Upper lobe of left lung (tissue), 6 donors: ENCODE results near the gene NUP160. TPM values are rescaled to one million over a fixed set of nuclear protein-coding genes. Genes with fewer than 3 reads are reported as not detected.
"Not testable (repeated sequence)": the region's sequence is repeated elsewhere in the genome, so short reads cannot be mapped to it uniquely, and the experiment has no call there.

Experiments used
- ATAC-seq, 2 donors: fragments of 200-7000 bp; cut with Tn5 transposase; one replicate each; pipeline ENCODE4 v1.9.1; 2022; ENCODE audit warnings: mild to moderate bottlenecking in 2 of 2, moderate library complexity in 2 of 2; ENCODE audit not compliant: low FRiP score in 2 of 2
- DNase-seq, 2 donors: peaks; one replicate each; pipeline ENCODE4 v3.0.0-alpha.2; 2019 to 2020
- H3K27ac ChIP-seq, 4 donors: fragments of 200-600 bp; sonication (generic); one replicate each; pipeline ENCODE4 v1.5.1; 2016 to 2019
- H3K27me3 ChIP-seq, 4 donors: fragments of 200-600 bp; sonication (generic); one replicate each; pipeline ENCODE4 v1.5.1; 2017 to 2019
- H3K36me3 ChIP-seq, 4 donors: fragments of 200-600 bp; sonication (generic); one replicate each; pipeline ENCODE4 v1.5.1; 2016 to 2019
- H3K4me1 ChIP-seq, 4 donors: fragments of 200-600 bp; sonication (generic); one replicate each; pipeline ENCODE4 v1.5.1; 2018 to 2019
- H3K4me3 ChIP-seq, 4 donors: fragments of 200-600 bp; sonication (generic); one replicate each; pipeline ENCODE4 v1.5.1; 2017 to 2019; ENCODE audit warnings: mild to moderate bottlenecking in 2 of 4, moderate library complexity in 1 of 4
- H3K9me3 ChIP-seq, 4 donors: fragments of 200-600 bp; sonication (generic); one replicate each; pipeline ENCODE4 v1.5.1; 2018 to 2019
- CTCF ChIP-seq, 6 experiments: fragments of 450-650 bp in 4 of 6; fragments of 200-600 bp in 2 of 6; sonication (generic) in 2 of 6; IDR thresholded peaks; one replicate each; pipeline ENCODE4 v1.5.1; 2016 to 2019; ENCODE audit warnings: antibody characterized with exemption in 6 of 6
- EP300 ChIP-seq, 4 donors: sonication (generic); formaldehyde crosslinking; IDR thresholded peaks; one replicate each; pipeline ENCODE4 v1.5.1; 2017; ENCODE audit warnings: antibody characterized with exemption in 4 of 4, control low read depth in 2 of 4
- POLR2A ChIP-seq, 4 donors: fragments of 450-650 bp; IDR thresholded peaks; one replicate each; pipeline ENCODE4 v1.5.1; 2016 to 2017; ENCODE audit warnings: antibody characterized with exemption in 4 of 4, mild to moderate bottlenecking in 2 of 4
- POLR2AphosphoS5 ChIP-seq, 2 donors: sonication (generic); formaldehyde crosslinking; IDR thresholded peaks; one replicate each; pipeline ENCODE4 v1.5.1; 2017; ENCODE audit warnings: antibody characterized with exemption in 2 of 2
- WGBS, 2 donors: methylation state at CpG; one replicate each; pipeline ENCODE4 v1.1.5; 2017 to 2018; 5-methylcytosine and 5-hydroxymethylcytosine counted together
- total RNA-seq, 6 donors: library from RNA; depleted of rRNA in 4 of 6; stranded (reverse); fragments of >200 nt in 4 of 6; gene quantifications; one replicate each; pipeline versions ENCODE4 v1.1.0 to v1.2.1, GENCODE V29; 2016 to 2021
- donor health status: DM: no; HTN: no; CAD: no; lungs with moderate emphysema.
- donor health status: DM: no; HTN: yes; CAD: no; lungs with severe emphysema.

NUP160 gene
- total RNA-seq, 6 donors from 2014 or later, result 21.5 to 46.3 (median 37.8) TPM

GRCh38 chr11:47768101-47768612, 80.0 kb downstream of the NUP160 start:
- Histone ChIP-seq H3K9me3 (no peaks in the 10 kb centered on the region), H3K27ac (peak overlapping the region; percentile 98 to 99 (median 99)), H3K27me3 (no peaks in the 10 kb centered on the region), H3K36me3 (peaks cover 0 to 21% (median 9%) of the 10 kb centered on the region in 4 donors), H3K4me3 (peak overlapping the region; percentile 30 to 93 (median 74)), H3K4me1 (peaks cover 18 to 29% (median 23%) of the 10 kb centered on the region in 4 donors)
- 1 to 3% methylated on average over 12 of the region's 12 CpGs for WGBS, 2 donors
- TF ChIP-seq POLR2A (IDR thresholded peaks at IDR 0.05), result peak in 3 of 4 donors; percentile 77 to 93 (median 87)
- peak; percentile 95 to 96 for TF ChIP-seq POLR2AphosphoS5 (IDR thresholded peaks at IDR 0.05)
- TF ChIP-seq CTCF (IDR thresholded peaks at IDR 0.05), result no peak
- peak in 2 of 4 donors; percentile 4 to 92 for TF ChIP-seq EP300 (IDR thresholded peaks at IDR 0.05)
- DNase-seq (peak in 1 of 2 donors; percentile 87), ATAC-seq (peak; percentile 63 to 89)

GRCh38 chr11:47766509-47767227, 81.5 kb downstream of the NUP160 start:
- H3K4me1 ChIP-seq, result peaks cover 18 to 29% (median 23%) of the 10 kb centered on the region in 4 donors
- peak overlapping the region; percentile 98 to 99 (median 99) for H3K27ac ChIP-seq
- peak; percentile 77 to 91 for DNase-seq
- peaks cover 12 to 36% (median 21%) of the 10 kb centered on the region in 4 donors for H3K36me3 ChIP-seq
- peak overlapping the region; percentile 73 to 93 (median 84) for H3K4me3 ChIP-seq
- TF ChIP-seq CTCF (IDR thresholded peaks at IDR 0.05) (peak in 1 of 6 experiments; percentile 28), POLR2AphosphoS5 (IDR thresholded peaks at IDR 0.05) (no peak)
- peak; percentile 54 to 73 for ATAC-seq
- 0% methylated on average over 10 to 13 of the region's 65 CpGs for WGBS, 2 donors
- H3K9me3 ChIP-seq, result no peaks in the 10 kb centered on the region
- H3K27me3 ChIP-seq, result no peaks in the 10 kb centered on the region

GRCh38 chr11:47765086-47765485, 83.1 kb downstream of the NUP160 start:
- DNase-seq, result no peak
- Histone ChIP-seq H3K36me3 (peaks cover 17 to 52% (median 31%) of the 10 kb centered on the region in 4 donors), H3K4me3 (peak overlapping the region in 1 of 4 donors; percentile 75), H3K27me3 (no peaks in the 10 kb centered on the region), H3K27ac (peak overlapping the region in 2 of 4 donors; percentile 99), H3K9me3 (no peaks in the 10 kb centered on the region), H3K4me1 (peaks cover 18 to 29% (median 23%) of the 10 kb centered on the region in 4 donors)
- TF ChIP-seq POLR2AphosphoS5 (IDR thresholded peaks at IDR 0.05) (no peak), CTCF (IDR thresholded peaks at IDR 0.05) (no peak), EP300 (IDR thresholded peaks at IDR 0.05) (no peak), POLR2A (IDR thresholded peaks at IDR 0.05) (no peak)
- no peak for ATAC-seq
- WGBS, 2 donors, result 75 to 76% methylated on average over 2 of the region's 2 CpGs

- 90 to 99% methylated on average over 11 of the region's 11 CpGs for WGBS, 2 donors
- not testable (repeated sequence) for H3K4me1 ChIP-seq, ATAC-seq, DNase-seq, H3K9me3 ChIP-seq, H3K27ac ChIP-seq, H3K4me3 ChIP-seq, H3K27me3 ChIP-seq
- H3K36me3 ChIP-seq, result peaks cover 41 to 86% (median 64%) of the 10 kb centered on the region in 4 donors
Measured at GRCh38 chr11:47759291-47759690, 88.9 kb downstream of the NUP160 start.

GRCh38 chr11:47756208-47756607, 91.9 kb downstream of the NUP160 start:
- no peak for ATAC-seq

More at GRCh38 chr11:47756208-47756607, 91.9 kb downstream of the NUP160 start:
- Histone ChIP-seq H3K4me3 (no peak overlapping the region), H3K27ac (no peak overlapping the region), H3K9me3 (no peaks in the 10 kb centered on the region), H3K4me1 (no peaks in the 10 kb centered on the region), H3K27me3 (no peaks in the 10 kb centered on the region), H3K36me3 (peaks cover 53 to 86% (median 73%) of the 10 kb centered on the region in 4 donors)
- no peak for DNase-seq
- TF ChIP-seq EP300 (IDR thresholded peaks at IDR 0.05) (no peak), CTCF (IDR thresholded peaks at IDR 0.05) (no peak), POLR2A (IDR thresholded peaks at IDR 0.05) (no peak), POLR2AphosphoS5 (IDR thresholded peaks at IDR 0.05) (no peak)
- WGBS, 2 donors, result 91 to 97% methylated on average over 4 of the region's 4 CpGs
